Esophagus squamous epithelium (tissue), 5 donors: ENCODE measurements around the gene MEF2D. TPM values are rescaled to one million over a fixed set of nuclear protein-coding genes. Genes with fewer than 3 reads are reported as not detected.

ENCODE experiments used
- DNase-seq: peaks from one replicate; lab custom pipeline; 2025; lab: John Stamatoyannopoulos, UW
- H3K27ac ChIP-seq, 4 donors: fragments of 200-600 bp; sonication (generic); one replicate each; pipeline ENCODE4 v1.5.1; 2016 to 2019; ENCODE audit warnings: mild to moderate bottlenecking in 1 of 4
- H3K27me3 ChIP-seq, 4 donors: fragments of 200-600 bp; sonication (generic); 1 replicate in 3 of 4; 2 replicates in 1 of 4; pipeline versions ENCODE4 v1.5.1 to v1.6.0; 2017 to 2021; ENCODE audit warnings: antibody characterized with exemption in 1 of 4
- H3K36me3 ChIP-seq, 3 donors: fragments of 200-600 bp; sonication (generic); one replicate each; pipeline ENCODE4 v1.5.1; 2016 to 2019
- H3K4me1 ChIP-seq, 3 donors: fragments of 200-600 bp; sonication (generic); one replicate each; pipeline ENCODE4 v1.5.1; 2017 to 2019
- H3K4me3 ChIP-seq, 4 donors: fragments of 200-600 bp; sonication (generic); 1 replicate in 3 of 4; 2 replicates in 1 of 4; pipeline ENCODE4 v1.5.1; 2016 to 2019; ENCODE audit warnings: mild to moderate bottlenecking in 2 of 4, moderate library complexity in 1 of 4
- H3K9me3 ChIP-seq, 3 donors: fragments of 200-600 bp; sonication (generic); one replicate each; pipeline ENCODE4 v1.5.1; 2016 to 2019
- CTCF ChIP-seq, 6 experiments: fragments of 450-650 bp in 4 of 6; fragments of 200-600 bp in 2 of 6; sonication (generic) in 2 of 6; IDR thresholded peaks; one replicate each; pipeline ENCODE4 v1.5.1; 2016 to 2019; ENCODE audit warnings: antibody characterized with exemption in 6 of 6, mild to moderate bottlenecking in 4 of 6, moderate library complexity in 4 of 6
- POLR2A ChIP-seq, 4 donors: fragments of 450-650 bp; IDR thresholded peaks; one replicate each; pipeline ENCODE4 v1.6.1; 2017; ENCODE audit warnings: antibody characterized with exemption in 4 of 4, mild to moderate bottlenecking in 4 of 4, moderate library complexity in 3 of 4
- WGBS, 2 donors: methylation state at CpG; one replicate each; pipeline ENCODE4 v1.1.5; 2018; 5-methylcytosine and 5-hydroxymethylcytosine counted together
- intact Hi-C: fragments of 100-400 bp; cut with DNase I; formaldehyde crosslinking; loops from one replicate; pipeline ENCODE4 v1.15.0; 2022
- total RNA-seq, 4 donors: library from RNA; depleted of rRNA; stranded (reverse); fragments of >200 nt; gene quantifications; one replicate each; pipeline ENCODE4 v1.1.0, GENCODE V29; 2016
- donor health status: DM: yes; HTN: yes; CAD: no.

The MEF2D gene
- total RNA-seq, 4 donors from 2014 or later: 9.1 to 30.1 (median 12.1) TPM

- Histone ChIP-seq H3K36me3 (no peaks in the 10 kb centered on the region), H3K27ac (no peak overlapping the region), H3K4me3 (no peak overlapping the region), H3K4me1 (peaks cover 0 to 7% (median 0%) of the 10 kb centered on the region in 3 donors), H3K9me3 (no peaks in the 10 kb centered on the region), H3K27me3 (peaks cover 7 to 86% (median 32%) of the 10 kb centered on the region in 4 donors)
- DNase-seq: no peak
- whole genome bisulfite sequencing, 2 donors: 46 to 47% methylated on average over 6 of the region's 6 CpGs
- TF ChIP-seq CTCF (IDR thresholded peaks at IDR 0.05) (no peak), POLR2A (IDR thresholded peaks at IDR 0.05) (no peak)
- intact Hi-C loops: no loop called here
Measured at GRCh38 chr1:156443286-156443685, 57.3 kb downstream of the MEF2D start.

- no peak overlapping the region for H3K27ac ChIP-seq
- H3K9me3 ChIP-seq: no peaks in the 10 kb centered on the region
- WGBS, 2 donors: 18 to 39% methylated on average over 8 to 9 of the region's 9 CpGs
- peaks cover 7 to 21% (median 11%) of the 10 kb centered on the region in 3 donors for H3K4me1 ChIP-seq
- H3K27me3 ChIP-seq: peaks cover 21 to 99% (median 50%) of the 10 kb centered on the region in 4 donors
- no peak for TF ChIP-seq CTCF (IDR thresholded peaks at IDR 0.05)
- no peak for TF ChIP-seq POLR2A (IDR thresholded peaks at IDR 0.05)
- H3K36me3 ChIP-seq: no peaks in the 10 kb centered on the region
- H3K4me3 ChIP-seq: no peak overlapping the region
- no peak for DNase-seq
- intact Hi-C loops: no loop called here
Measured at GRCh38 chr1:156440654-156441437, 59.7 kb downstream of the MEF2D start.

GRCh38 chr1:156439777-156440183 lies 60.8 kb downstream of the MEF2D start:
- no peak for DNase-seq
- WGBS, 2 donors: 11 to 13% methylated on average over 10 to 12 of the region's 14 CpGs
- H3K27ac ChIP-seq: no peak overlapping the region
- no peaks in the 10 kb centered on the region for H3K36me3 ChIP-seq
- no peaks in the 10 kb centered on the region for H3K9me3 ChIP-seq
- peaks cover 13 to 27% (median 17%) of the 10 kb centered on the region in 3 donors for H3K4me1 ChIP-seq
- H3K4me3 ChIP-seq: no peak overlapping the region
- peaks cover 21 to 100% (median 58%) of the 10 kb centered on the region in 4 donors for H3K27me3 ChIP-seq
- no peak for TF ChIP-seq POLR2A (IDR thresholded peaks at IDR 0.05)
- TF ChIP-seq CTCF (IDR thresholded peaks at IDR 0.05): no peak
- intact Hi-C loops: no loop called here

- TF ChIP-seq CTCF (IDR thresholded peaks at IDR 0.05): no peak
- TF ChIP-seq POLR2A (IDR thresholded peaks at IDR 0.05): no peak
- H3K9me3 ChIP-seq: no peaks in the 10 kb centered on the region
- H3K4me3 ChIP-seq: no peak overlapping the region
- no peak overlapping the region for H3K27ac ChIP-seq
- H3K27me3 ChIP-seq: peaks cover 21 to 100% (median 62%) of the 10 kb centered on the region in 4 donors
- intact Hi-C loops: no loop called here
- no peaks in the 10 kb centered on the region for H3K36me3 ChIP-seq
- peaks cover 13 to 27% (median 17%) of the 10 kb centered on the region in 3 donors for H3K4me1 ChIP-seq
- WGBS, 2 donors: 19 to 26% methylated on average over 9 to 10 of the region's 11 CpGs
- no peak for DNase-seq
Measured at GRCh38 chr1:156439036-156439776, 61.4 kb downstream of the MEF2D start.
